WTC11 (cell line): Measurements from ENCODE around the gene CATSPERE. TPM values are rescaled to one million over a fixed set of nuclear protein-coding genes. Genes with fewer than 3 reads are reported as not detected.

ENCODE experiments used
- ATAC-seq: fragments of 200-7000 bp; cut with Tn5 transposase; 2 replicates; pipeline ENCODE4 v1.10.0; 2021; ENCODE audit warnings: mild to moderate bottlenecking, moderate library complexity
- CTCF ChIA-PET: fragments of 300-600 bp; sonication (Branson Sonifier 250); formaldehyde crosslinking; loops from one replicate; lab custom pipeline; 2021; ENCODE audit warnings: antibody characterized with exemption; lab: Charles Lee
- POLR2A ChIA-PET: fragments of 350-600 bp; sonication (Branson Sonifier 250); formaldehyde crosslinking; loops from one replicate; lab custom pipeline; 2021; ENCODE audit warnings: antibody characterized with exemption; lab: Charles Lee
- DNase-seq: peaks from one replicate; pipeline ENCODE4 v3.0.0; 2021; ENCODE audit warnings: low spot score
- H3K27ac Mint-ChIP-seq: 2 replicates; pipeline ENCODE4 v1.8.0; 2021; ENCODE audit warnings: mixed read lengths
- H3K27me3 Mint-ChIP-seq: 2 replicates; pipeline ENCODE4 v1.8.0; 2021; ENCODE audit warnings: low read depth, mild to moderate bottlenecking, moderate library complexity, mixed read lengths
- H3K36me3 Mint-ChIP-seq: 2 replicates; pipeline ENCODE4 v1.8.0; 2021; ENCODE audit warnings: mixed read lengths
- H3K4me1 Mint-ChIP-seq: 2 replicates; pipeline ENCODE4 v1.8.0; 2022; ENCODE audit warnings: mixed read lengths
- H3K4me3 Mint-ChIP-seq: 2 replicates; pipeline ENCODE4 v1.8.0; 2021; ENCODE audit warnings: mild to moderate bottlenecking, moderate library complexity, mixed read lengths
- H3K9me3 Mint-ChIP-seq: 2 replicates; pipeline ENCODE4 v1.8.0; 2021; ENCODE audit warnings: mixed read lengths
- AR ChIP-seq: fragments of 250-450 bp; sonication (Bioruptor Pico); IDR thresholded peaks from 2 replicates; pipeline ENCODE4 v1.9.0; 2021; ENCODE audit warnings: mild to moderate bottlenecking
- ATF2 ChIP-seq: sonication (generic); formaldehyde crosslinking; IDR thresholded peaks from 2 replicates; pipeline ENCODE4 v1.8.1; 2022; ENCODE audit warnings: low read depth, missing genetic modification reagents, borderline replicate concordance
- ATF3 ChIP-seq: sonication (generic); formaldehyde crosslinking; conservative IDR thresholded peaks from 2 replicates; pipeline ENCODE4 v1.8.1; 2022; ENCODE audit warnings: mild to moderate bottlenecking, missing genetic modification reagents
- CBFB ChIP-seq: sonication (generic); formaldehyde crosslinking; IDR thresholded peaks from 2 replicates; pipeline ENCODE4 v1.8.1; 2022; ENCODE audit warnings: mild to moderate bottlenecking, low read depth, missing genetic modification reagents
- EMX1 ChIP-seq: fragments of 250-450 bp; sonication (Bioruptor Pico); IDR thresholded peaks from 2 replicates; pipeline ENCODE4 v1.8.0; 2021; ENCODE audit warnings: mild to moderate bottlenecking
- ETV6 ChIP-seq: sonication (generic); formaldehyde crosslinking; IDR thresholded peaks from 2 replicates; pipeline ENCODE4 v1.8.1; 2022; ENCODE audit warnings: mild to moderate bottlenecking, missing genetic modification reagents
- FOXP1 ChIP-seq: sonication (generic); formaldehyde crosslinking; IDR thresholded peaks from 2 replicates; pipeline ENCODE4 v1.8.0; 2022; ENCODE audit warnings: missing genetic modification reagents, mild to moderate bottlenecking, moderate library complexity, borderline replicate concordance
- FOXP4 ChIP-seq: sonication (generic); formaldehyde crosslinking; IDR thresholded peaks from 2 replicates; pipeline ENCODE4 v1.8.0; 2022; ENCODE audit warnings: mild to moderate bottlenecking, missing genetic modification reagents
- IRF2 ChIP-seq: sonication (generic); formaldehyde crosslinking; IDR thresholded peaks from 2 replicates; pipeline ENCODE4 v1.8.0; 2022; ENCODE audit warnings: low read depth, missing genetic modification reagents, borderline replicate concordance
- JAZF1 ChIP-seq: fragments of 250-450 bp; sonication (Bioruptor Pico); IDR thresholded peaks from 2 replicates; pipeline ENCODE4 v1.9.0; 2021; ENCODE audit warnings: moderate library complexity, mild to moderate bottlenecking, inconsistent platforms
- SOX15 ChIP-seq: fragments of 250-450 bp; sonication (Bioruptor Pico); IDR thresholded peaks from 2 replicates; pipeline ENCODE4 v1.9.0; 2021; ENCODE audit warnings: mild to moderate bottlenecking
- STAT6 ChIP-seq: sonication (generic); formaldehyde crosslinking; conservative IDR thresholded peaks from 2 replicates; pipeline ENCODE4 v1.8.1; 2023; ENCODE audit warnings: mild to moderate bottlenecking, low read depth, missing genetic modification reagents, moderate library complexity
- TCF7 ChIP-seq: sonication (generic); formaldehyde crosslinking; IDR thresholded peaks from 2 replicates; pipeline ENCODE4 v1.8.0; 2022; ENCODE audit warnings: mild to moderate bottlenecking, low read depth, missing genetic modification reagents, moderate library complexity
- USF2 ChIP-seq: sonication (generic); formaldehyde crosslinking; IDR thresholded peaks from 2 replicates; pipeline ENCODE4 v1.8.1; 2023; ENCODE audit warnings: mild to moderate bottlenecking, missing genetic modification reagents, moderate library complexity
- ZBTB43 ChIP-seq: sonication (generic); formaldehyde crosslinking; IDR thresholded peaks from 2 replicates; pipeline ENCODE4 v1.8.1; 2023; ENCODE audit warnings: mild to moderate bottlenecking, missing genetic modification reagents
- ZNF232 ChIP-seq: sonication (generic); formaldehyde crosslinking; IDR thresholded peaks from 2 replicates; pipeline ENCODE4 v1.8.0; 2022; ENCODE audit warnings: mild to moderate bottlenecking, missing genetic modification reagents
- total RNA-seq: library from RNA; stranded (reverse); gene quantifications from 3 replicates; pipeline ENCODE4 v1.2.3, GENCODE V29; 2021
- TF ChIP-seq, protein P1 (sequence below): fragments of 250-450 bp; sonication (Bioruptor Pico); IDR thresholded peaks from 2 replicates; pipeline ENCODE4 v1.9.0; 2021; ENCODE audit warnings: moderate library complexity, mild to moderate bottlenecking, inconsistent platforms, borderline replicate concordance
- TF ChIP-seq, protein P2 (sequence below): sonication (generic); formaldehyde crosslinking; IDR thresholded peaks from 2 replicates; pipeline ENCODE4 v1.8.0; 2023; ENCODE audit warnings: missing genetic modification reagents

Gene CATSPERE
- total RNA-seq, 1 experiment from 2014 or later, result 0.66 TPM

GRCh38 chr1:244642526-244642925, 181.5 kb downstream of the CATSPERE start (continued):
- TF ChIP-seq STAT6 (CRISPR knock-in tag) (no peak), SOX15 (CRISPR knock-in tag) (no peak), USF2 (no peak), EMX1 (CRISPR knock-in tag) (no peak)

- Mint-ChIP-seq H3K9me3 (peaks cover 33% of the 10 kb centered on the region), H3K27me3 (peaks cover 6% of the 10 kb centered on the region; the same call in 1 of the 2 replicates), H3K27ac (no peak overlapping the region), H3K4me1 (peaks cover 9% of the 10 kb centered on the region), H3K36me3 (peaks cover 23% of the 10 kb centered on the region), H3K4me3 (no peak overlapping the region)
- ATAC-seq (no peak), DNase-seq (no peak)
- POLR2A ChIA-PET, result interaction anchor here (0.6 kb wide), 1 partner anchor 9 kb away, joined by 3 read pairs; no protein-coding TSS in a partner anchor
- CTCF ChIA-PET, result no interaction called here
- TF ChIP-seq, protein P1, sequence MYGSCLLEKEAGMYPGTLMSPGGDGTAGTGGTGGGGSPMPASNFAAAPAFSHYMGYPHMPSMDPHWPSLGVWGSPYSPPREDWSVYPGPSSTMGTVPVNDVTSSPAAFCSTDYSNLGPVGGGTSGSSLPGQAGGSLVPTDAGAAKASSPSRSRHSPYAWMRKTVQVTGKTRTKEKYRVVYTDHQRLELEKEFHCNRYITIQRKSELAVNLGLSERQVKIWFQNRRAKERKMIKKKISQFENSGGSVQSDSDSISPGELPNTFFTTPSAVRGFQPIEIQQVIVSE (CRISPR knock-in tag), result no peak
- TF ChIP-seq ATF3 (CRISPR knock-in tag) (no peak), FOXP4 (no peak), AR (no peak), ZBTB43 (no peak), ETV6 (CRISPR knock-in tag) (no peak), IRF2 (CRISPR knock-in tag) (no peak), ATF2 (CRISPR knock-in tag) (no peak), TCF7 (CRISPR knock-in tag) (no peak), ZNF232 (no peak), CBFB (CRISPR knock-in tag) (no peak), FOXP1 (CRISPR knock-in tag) (no peak), JAZF1 (CRISPR knock-in tag) (no peak)
- TF ChIP-seq, protein P2, sequence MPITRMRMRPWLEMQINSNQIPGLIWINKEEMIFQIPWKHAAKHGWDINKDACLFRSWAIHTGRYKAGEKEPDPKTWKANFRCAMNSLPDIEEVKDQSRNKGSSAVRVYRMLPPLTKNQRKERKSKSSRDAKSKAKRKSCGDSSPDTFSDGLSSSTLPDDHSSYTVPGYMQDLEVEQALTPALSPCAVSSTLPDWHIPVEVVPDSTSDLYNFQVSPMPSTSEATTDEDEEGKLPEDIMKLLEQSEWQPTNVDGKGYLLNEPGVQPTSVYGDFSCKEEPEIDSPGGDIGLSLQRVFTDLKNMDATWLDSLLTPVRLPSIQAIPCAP (CRISPR knock-in tag), result no peak
Observed at GRCh38 chr1:244642988-244643387, 181.9 kb downstream of the CATSPERE start.
